Suprapubic skin (tissue), 3 donors: Measurements from ENCODE around the gene TUBA4B.

Source experiments
- POLR2A ChIP-seq, 2 donors: fragments of 450-650 bp; IDR thresholded peaks; one replicate each; pipeline ENCODE4 v1.6.1; 2017; ENCODE audit warnings: antibody characterized with exemption in 2 of 2, mild to moderate bottlenecking in 2 of 2, moderate library complexity in 2 of 2
- TF ChIP-seq, protein P1 (sequence below), 2 donors: fragments of 200-600 bp in 1 of 2; fragments of 450-650 bp in 1 of 2; sonication (generic) in 1 of 2; IDR thresholded peaks; one replicate each; pipeline ENCODE4 v1.5.1; 2016 to 2019; ENCODE audit warnings: antibody characterized with exemption in 2 of 2, mild to moderate bottlenecking in 1 of 2, moderate library complexity in 1 of 2

DNA sequence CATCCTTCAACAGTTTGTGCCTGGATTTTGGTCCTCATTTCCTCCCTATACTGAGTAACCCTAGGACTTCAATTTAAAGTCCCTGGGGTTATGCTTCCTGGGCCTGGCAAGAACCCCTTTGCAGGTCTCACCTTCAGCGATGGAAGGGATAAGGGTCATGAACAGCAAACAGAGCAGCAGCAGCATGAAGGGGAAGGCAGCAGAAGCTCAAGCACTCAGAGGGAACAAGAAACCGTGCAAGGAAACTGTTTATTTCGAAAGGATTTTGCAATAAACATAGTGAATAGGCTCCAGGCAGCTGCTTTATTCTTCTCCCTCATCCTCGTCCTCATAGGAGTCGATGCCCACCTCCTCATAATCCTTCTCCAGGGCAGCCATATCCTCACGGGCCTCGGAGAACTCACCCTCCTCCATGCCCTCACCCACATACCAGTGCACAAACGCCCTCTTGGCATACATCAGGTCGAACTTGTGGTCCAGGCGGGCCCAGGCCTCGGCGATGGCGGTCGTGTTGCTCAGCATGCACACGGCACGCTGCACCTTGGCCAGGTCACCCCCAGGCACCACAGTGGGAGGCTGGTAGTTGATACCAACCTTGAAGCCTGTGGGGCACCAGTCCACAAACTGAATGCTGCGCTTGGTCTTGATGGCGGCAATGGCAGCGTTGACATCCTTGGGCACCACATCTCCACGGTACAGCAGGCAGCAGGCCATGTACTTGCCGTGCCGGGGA is 2.8 kb upstream of the TUBA4B start:
- TF ChIP-seq POLR2A (IDR thresholded peaks at IDR 0.05) = no peak
- TF ChIP-seq, protein P1, sequence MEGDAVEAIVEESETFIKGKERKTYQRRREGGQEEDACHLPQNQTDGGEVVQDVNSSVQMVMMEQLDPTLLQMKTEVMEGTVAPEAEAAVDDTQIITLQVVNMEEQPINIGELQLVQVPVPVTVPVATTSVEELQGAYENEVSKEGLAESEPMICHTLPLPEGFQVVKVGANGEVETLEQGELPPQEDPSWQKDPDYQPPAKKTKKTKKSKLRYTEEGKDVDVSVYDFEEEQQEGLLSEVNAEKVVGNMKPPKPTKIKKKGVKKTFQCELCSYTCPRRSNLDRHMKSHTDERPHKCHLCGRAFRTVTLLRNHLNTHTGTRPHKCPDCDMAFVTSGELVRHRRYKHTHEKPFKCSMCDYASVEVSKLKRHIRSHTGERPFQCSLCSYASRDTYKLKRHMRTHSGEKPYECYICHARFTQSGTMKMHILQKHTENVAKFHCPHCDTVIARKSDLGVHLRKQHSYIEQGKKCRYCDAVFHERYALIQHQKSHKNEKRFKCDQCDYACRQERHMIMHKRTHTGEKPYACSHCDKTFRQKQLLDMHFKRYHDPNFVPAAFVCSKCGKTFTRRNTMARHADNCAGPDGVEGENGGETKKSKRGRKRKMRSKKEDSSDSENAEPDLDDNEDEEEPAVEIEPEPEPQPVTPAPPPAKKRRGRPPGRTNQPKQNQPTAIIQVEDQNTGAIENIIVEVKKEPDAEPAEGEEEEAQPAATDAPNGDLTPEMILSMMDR (IDR thresholded peaks at IDR 0.05) = no peak
